Measurements from ENCODE around the gene PARD6A.

GRCh38 chr16:67663151-67663876 is 2.6 kb downstream of the PARD6A start:
- TF ChIP-seq, protein P1, sequence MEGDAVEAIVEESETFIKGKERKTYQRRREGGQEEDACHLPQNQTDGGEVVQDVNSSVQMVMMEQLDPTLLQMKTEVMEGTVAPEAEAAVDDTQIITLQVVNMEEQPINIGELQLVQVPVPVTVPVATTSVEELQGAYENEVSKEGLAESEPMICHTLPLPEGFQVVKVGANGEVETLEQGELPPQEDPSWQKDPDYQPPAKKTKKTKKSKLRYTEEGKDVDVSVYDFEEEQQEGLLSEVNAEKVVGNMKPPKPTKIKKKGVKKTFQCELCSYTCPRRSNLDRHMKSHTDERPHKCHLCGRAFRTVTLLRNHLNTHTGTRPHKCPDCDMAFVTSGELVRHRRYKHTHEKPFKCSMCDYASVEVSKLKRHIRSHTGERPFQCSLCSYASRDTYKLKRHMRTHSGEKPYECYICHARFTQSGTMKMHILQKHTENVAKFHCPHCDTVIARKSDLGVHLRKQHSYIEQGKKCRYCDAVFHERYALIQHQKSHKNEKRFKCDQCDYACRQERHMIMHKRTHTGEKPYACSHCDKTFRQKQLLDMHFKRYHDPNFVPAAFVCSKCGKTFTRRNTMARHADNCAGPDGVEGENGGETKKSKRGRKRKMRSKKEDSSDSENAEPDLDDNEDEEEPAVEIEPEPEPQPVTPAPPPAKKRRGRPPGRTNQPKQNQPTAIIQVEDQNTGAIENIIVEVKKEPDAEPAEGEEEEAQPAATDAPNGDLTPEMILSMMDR (IDR thresholded peaks at IDR 0.05) = peak in 1 of 7 experiments; percentile 4
- TF ChIP-seq POLR2A (IDR thresholded peaks at IDR 0.05) = peak in 1 of 3 donors; percentile 13

All from body of pancreas (tissue), 4 donors.